HFF-Myc (cell line): ENCODE measurements around the gene STAB2.
"Not testable (repeated sequence)": the region's sequence is repeated elsewhere in the genome, so short reads cannot be mapped to it uniquely, and the experiment has no call there.

Experiments
- DNase-seq: peaks from one replicate; pipeline ENCODE4 v3.0.0-alpha.2; 2011; ENCODE audit warnings: low read depth; ENCODE audit errors: extremely low read depth
- H3K4me3 ChIP-seq: replicated peaks from 2 replicates; pipeline ENCODE4 v1.5.1; 2011; ENCODE audit warnings: low read depth, mild to moderate bottlenecking, control low read depth, low read length
- TF ChIP-seq, protein P1 (sequence below): IDR thresholded peaks from 2 replicates; pipeline ENCODE4 v1.5.1; 2012; ENCODE audit warnings: mild to moderate bottlenecking, low read depth, low read length, control low read depth; ENCODE audit errors: missing control alignments

Gene STAB2

DNA sequence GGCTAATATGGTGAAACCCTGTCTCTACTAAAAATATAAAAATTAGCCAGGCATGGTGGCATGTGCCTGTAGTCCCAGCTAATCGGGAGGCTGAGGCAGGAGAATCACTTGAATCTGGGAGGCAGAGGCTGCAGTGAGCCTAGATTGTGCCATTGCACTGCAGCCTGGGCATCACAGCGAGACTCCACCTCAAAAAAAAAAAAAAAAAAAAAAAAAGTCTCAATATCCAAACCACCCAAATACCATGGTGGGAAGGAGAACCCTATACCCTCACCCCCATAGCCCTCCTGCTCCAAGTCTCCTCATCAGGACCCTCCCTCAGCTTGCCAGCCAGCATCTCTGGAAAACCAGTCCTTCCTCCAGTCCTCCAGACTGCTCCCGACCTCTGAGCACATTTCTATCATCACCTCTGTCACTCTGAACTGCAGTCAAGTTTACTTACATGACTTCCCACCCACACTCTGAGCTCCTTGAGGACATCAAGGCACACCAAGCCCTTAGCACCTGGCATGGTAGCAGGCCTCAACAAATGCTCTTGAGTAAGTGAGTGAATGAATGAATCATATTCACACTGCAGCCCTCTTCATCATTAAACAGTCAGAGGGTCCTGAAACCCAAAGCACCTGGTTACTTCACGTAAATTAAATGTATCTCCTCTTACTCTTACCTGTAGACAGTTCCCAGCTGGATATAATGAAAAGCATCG lies 218.7 kb downstream of the STAB2 start:
- H3K4me3 ChIP-seq, result no peak overlapping the region
- DNase-seq, result no peak
- TF ChIP-seq, protein P1, sequence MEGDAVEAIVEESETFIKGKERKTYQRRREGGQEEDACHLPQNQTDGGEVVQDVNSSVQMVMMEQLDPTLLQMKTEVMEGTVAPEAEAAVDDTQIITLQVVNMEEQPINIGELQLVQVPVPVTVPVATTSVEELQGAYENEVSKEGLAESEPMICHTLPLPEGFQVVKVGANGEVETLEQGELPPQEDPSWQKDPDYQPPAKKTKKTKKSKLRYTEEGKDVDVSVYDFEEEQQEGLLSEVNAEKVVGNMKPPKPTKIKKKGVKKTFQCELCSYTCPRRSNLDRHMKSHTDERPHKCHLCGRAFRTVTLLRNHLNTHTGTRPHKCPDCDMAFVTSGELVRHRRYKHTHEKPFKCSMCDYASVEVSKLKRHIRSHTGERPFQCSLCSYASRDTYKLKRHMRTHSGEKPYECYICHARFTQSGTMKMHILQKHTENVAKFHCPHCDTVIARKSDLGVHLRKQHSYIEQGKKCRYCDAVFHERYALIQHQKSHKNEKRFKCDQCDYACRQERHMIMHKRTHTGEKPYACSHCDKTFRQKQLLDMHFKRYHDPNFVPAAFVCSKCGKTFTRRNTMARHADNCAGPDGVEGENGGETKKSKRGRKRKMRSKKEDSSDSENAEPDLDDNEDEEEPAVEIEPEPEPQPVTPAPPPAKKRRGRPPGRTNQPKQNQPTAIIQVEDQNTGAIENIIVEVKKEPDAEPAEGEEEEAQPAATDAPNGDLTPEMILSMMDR, result no peak

DNA sequence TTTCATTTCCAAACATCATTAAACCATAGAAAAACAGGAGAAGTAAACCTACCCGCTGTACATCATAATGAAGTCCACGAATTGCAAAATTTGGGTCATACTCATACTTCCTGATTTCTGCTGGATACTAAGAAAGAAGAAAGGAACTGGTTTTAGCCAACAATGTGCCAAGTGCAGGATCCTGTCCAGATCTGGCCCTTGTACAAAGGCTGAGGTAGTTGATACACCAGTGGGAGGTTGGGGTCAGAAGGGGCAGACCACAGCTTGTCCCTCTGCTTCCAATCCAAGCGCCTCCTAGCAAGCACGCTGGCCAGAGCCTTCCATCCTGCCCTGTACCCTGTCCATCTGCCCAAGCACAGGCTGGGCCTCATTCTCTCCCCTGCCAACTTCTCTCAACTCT lies 219.7 kb downstream of the STAB2 start:
- TF ChIP-seq, protein P1, result no peak
- DNase-seq, result no peak
- H3K4me3 ChIP-seq, result no peak overlapping the region

DNA sequence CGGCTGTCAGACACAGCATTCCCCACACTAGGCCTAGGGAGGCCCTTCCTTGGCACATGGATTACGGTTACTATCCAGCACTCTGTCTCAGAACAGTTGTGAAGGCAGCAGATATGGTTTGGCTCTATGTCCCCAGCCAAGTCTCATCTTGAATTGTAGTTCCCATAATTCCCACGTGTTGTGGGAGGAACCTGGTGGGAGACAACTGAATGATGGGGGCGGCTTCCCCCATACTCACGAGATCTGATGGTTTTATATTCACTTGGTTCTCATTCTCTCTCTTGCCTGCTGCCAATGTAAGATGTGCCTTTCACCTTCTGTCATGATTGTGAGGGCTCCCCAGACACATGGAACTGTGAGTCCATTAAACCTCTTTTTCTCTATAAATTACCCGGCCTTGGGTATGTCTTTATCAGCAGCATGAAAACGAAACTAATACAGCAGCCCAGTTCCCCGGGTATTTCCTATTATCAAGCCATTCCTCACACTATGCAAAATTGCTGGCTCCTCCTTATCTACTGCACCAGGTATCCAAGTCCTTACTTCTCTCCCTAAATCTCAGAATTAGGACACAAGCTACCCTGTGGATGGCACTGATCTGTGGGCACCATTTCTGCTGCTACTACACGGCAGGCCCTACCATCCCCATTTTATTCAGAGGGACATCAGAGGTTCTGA lies 220.6 kb downstream of the STAB2 start:
- DNase-seq, result no peak
- no peak overlapping the region for H3K4me3 ChIP-seq
- TF ChIP-seq, protein P1, result no peak

DNA sequence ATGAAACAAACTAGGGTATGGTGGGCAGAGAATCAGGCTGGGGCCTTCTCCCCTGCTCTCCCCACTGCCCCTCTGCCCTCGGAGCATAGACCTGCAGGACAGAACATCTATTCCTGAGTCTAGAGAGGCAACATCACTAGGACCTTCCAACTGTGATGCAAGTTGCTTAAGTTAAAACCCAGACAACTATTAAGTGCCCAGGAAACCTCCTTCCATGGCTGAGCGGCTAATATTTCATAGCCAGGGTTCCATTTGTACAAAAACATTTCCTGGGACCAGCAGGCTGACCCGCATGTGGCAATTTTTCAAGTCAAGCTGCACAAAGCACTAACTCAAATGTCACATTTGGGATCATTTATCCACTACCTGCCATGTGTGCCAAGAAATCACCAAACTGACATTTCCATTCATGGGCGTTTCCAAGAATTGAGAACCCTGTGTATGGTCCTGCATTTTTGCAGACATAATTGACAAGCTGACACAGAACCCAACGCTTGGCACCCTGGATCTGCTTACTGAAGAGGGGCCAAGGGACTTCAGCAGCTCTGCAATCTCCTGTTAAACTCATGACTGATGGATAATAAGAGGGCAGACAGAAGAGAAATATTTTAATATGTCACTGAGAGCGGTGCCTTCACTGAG lies 221.3 kb downstream of the STAB2 start:
- no peak for DNase-seq
- no peak overlapping the region for H3K4me3 ChIP-seq
- TF ChIP-seq, protein P1, result no peak

DNA sequence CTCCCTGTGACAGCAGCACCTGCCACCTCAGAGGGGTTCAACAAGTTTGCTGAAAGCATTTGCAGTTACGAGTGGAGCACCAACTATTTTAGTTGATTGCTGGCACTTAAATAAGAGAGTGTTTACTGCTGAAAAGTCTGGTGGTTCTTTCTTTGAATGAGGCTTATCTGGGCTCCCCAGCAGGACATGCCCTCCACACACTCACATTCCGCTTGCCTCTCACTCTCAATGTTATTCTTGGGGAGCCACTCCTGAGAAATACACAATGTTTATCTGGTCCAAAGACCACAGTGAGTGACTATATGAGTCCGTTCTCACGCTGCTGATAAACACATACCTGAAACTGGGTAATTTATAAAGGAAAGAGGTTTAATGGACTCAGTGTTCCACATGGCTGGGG lies 222.1 kb downstream of the STAB2 start:
- TF ChIP-seq, protein P1, result no peak

DNA sequence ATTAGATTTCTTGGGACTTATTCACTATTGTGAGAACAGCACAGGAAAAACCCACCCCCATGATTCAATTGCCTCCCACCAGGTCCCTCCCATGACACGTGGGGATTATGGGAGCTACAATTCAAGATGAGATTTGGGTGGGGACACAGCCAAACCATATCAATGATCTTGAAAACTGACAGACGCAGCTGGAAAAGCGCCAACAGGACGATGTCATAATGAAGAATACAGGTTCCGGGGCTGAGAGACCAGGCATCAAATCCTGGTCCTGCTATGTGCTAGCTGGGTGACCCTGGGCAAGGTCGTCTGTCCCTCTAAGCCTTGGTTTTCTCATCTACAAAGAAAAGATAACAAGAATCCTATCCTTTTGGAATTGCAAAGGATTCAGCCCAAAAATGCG lies 222.6 kb downstream of the STAB2 start:
- DNase-seq, H3K4me3 ChIP-seq: not testable (repeated sequence)

More for the DNA sequence above, 222.1 kb downstream of the STAB2 start:
- no peak overlapping the region for H3K4me3 ChIP-seq
- DNase-seq, result no peak

DNA sequence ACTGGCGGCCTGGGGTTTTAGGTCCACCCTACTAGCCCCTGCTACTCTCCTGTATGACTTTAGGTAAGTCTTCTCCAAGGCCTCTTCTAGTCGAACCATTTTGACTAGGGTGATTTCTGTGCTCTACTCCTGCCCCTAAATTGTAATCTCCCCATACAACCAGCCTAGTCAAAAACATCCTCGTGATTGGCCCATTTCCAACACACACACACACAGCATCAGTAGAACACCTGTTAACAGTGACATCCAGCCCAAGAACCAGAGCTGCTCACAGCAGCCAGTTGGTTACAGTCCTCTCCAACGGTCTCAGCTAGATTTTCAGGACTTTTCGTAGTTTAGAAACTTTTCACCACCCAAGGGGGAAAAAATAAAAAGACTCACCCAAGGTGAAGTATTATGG lies 223.0 kb downstream of the STAB2 start:
- no peak overlapping the region for H3K4me3 ChIP-seq
- no peak for DNase-seq
- TF ChIP-seq, protein P1, result no peak
